SK-N-SH treated with all-trans-retinoic acid at 6 μM for 48 hours (cell line): Measurements from ENCODE around the gene MUC12.
"Not testable (repeated sequence)": the region's sequence is repeated elsewhere in the genome, so short reads cannot be mapped to it uniquely, and the experiment has no call there.

ENCODE experiments used
- CSRNP3 ChIP-seq: fragments of 250-450 bp; sonication (Bioruptor Pico); IDR thresholded peaks from 2 replicates; pipeline ENCODE4 v1.5.1; 2021; ENCODE audit warnings: mild to moderate bottlenecking, moderate library complexity
- PATZ1 ChIP-seq: fragments of 250-450 bp; sonication (Bioruptor Pico); IDR thresholded peaks from 2 replicates; pipeline ENCODE4 v1.8.0; 2020; ENCODE audit warnings: mild to moderate bottlenecking, moderate library complexity, borderline replicate concordance

- not testable (repeated sequence) for TF ChIP-seq CSRNP3, PATZ1 (CRISPR knock-in tag)
Observed at GRCh38 chr7:100935381-100935780, 34.0 kb upstream of the MUC12 start.
